CD8-positive, alpha-beta memory T cell (primary cell): ENCODE results near the gene KLF2. TPM values are rescaled to one million over a fixed set of nuclear protein-coding genes. Genes with fewer than 3 reads are reported as not detected.
"Not testable (repeated sequence)": the region's sequence is repeated elsewhere in the genome, so short reads cannot be mapped to it uniquely, and the experiment has no call there.

Source experiments
- CTCF ChIA-PET: fragments of 350-600 bp; sonication (Branson Sonifier 250); formaldehyde crosslinking; loops from one replicate; lab custom pipeline; 2021; ENCODE audit warnings: antibody characterized with exemption; lab: Charles Lee
- POLR2A ChIA-PET: fragments of 350-600 bp; sonication (Branson Sonifier 250); formaldehyde crosslinking; loops from one replicate; lab custom pipeline; 2021; ENCODE audit warnings: antibody characterized with exemption; lab: Charles Lee
- DNase-seq, 5 donors: peaks; one replicate each; pipeline versions ENCODE4 v3.0.0 to v3.0.0-alpha.2; 2020 to 2022; ENCODE audit warnings: mixed read lengths in 1 of 5
- H3K27ac ChIP-seq: one replicate; pipeline ENCODE4 v1.7.0; 2013; ENCODE audit warnings: low read depth, mild to moderate bottlenecking, low read length, moderate library complexity
- H3K27me3 ChIP-seq: 2 replicates; pipeline ENCODE4 v1.7.0; 2013; ENCODE audit warnings: low read length, mild to moderate bottlenecking; ENCODE audit not compliant: insufficient read depth, poor library complexity, severe bottlenecking
- H3K36me3 ChIP-seq: 2 replicates; pipeline ENCODE4 v1.7.0; 2013; ENCODE audit warnings: mild to moderate bottlenecking, low read length, moderate library complexity; ENCODE audit not compliant: insufficient read depth
- H3K4me1 ChIP-seq: 2 replicates; pipeline ENCODE4 v1.7.0; 2013; ENCODE audit warnings: mild to moderate bottlenecking, low read length, moderate library complexity; ENCODE audit not compliant: insufficient read depth
- H3K4me3 ChIP-seq: 2 replicates; pipeline ENCODE4 v1.7.0; 2013; ENCODE audit warnings: mild to moderate bottlenecking, low read length
- H3K9me3 ChIP-seq: 2 replicates; pipeline ENCODE4 v1.7.0; 2013; ENCODE audit warnings: mild to moderate bottlenecking, low read length
- H3K27ac Mint-ChIP-seq, 8 donors: one replicate each; pipeline ENCODE4 v1.8.0; 2020 to 2021; ENCODE audit warnings: mixed read lengths in 8 of 8, mild to moderate bottlenecking in 6 of 8, inconsistent platforms in 3 of 8, moderate library complexity in 3 of 8
- H3K27me3 Mint-ChIP-seq, 2 donors: one replicate each; pipeline ENCODE4 v1.8.0; 2020 to 2021; ENCODE audit warnings: mixed read lengths in 2 of 2, mild to moderate bottlenecking in 1 of 2, moderate library complexity in 1 of 2
- H3K36me3 Mint-ChIP-seq, 3 donors: one replicate each; pipeline ENCODE4 v1.8.0; 2020 to 2021; ENCODE audit warnings: mixed read lengths in 3 of 3, inconsistent platforms in 1 of 3, mild to moderate bottlenecking in 1 of 3
- H3K4me1 Mint-ChIP-seq, 3 donors: one replicate each; pipeline ENCODE4 v1.8.0; 2020 to 2021; ENCODE audit warnings: mixed read lengths in 3 of 3, inconsistent platforms in 1 of 3, mild to moderate bottlenecking in 1 of 3
- H3K4me3 Mint-ChIP-seq, 7 donors: one replicate each; pipeline ENCODE4 v1.8.0; 2020 to 2021; ENCODE audit warnings: mixed read lengths in 7 of 7, mild to moderate bottlenecking in 6 of 7, moderate library complexity in 4 of 7, inconsistent platforms in 2 of 7
- H3K9me3 Mint-ChIP-seq, 5 donors: one replicate each; pipeline ENCODE4 v1.8.0; 2020 to 2022; ENCODE audit warnings: mixed read lengths in 5 of 5, mild to moderate bottlenecking in 3 of 5, moderate library complexity in 2 of 5, inconsistent platforms in 1 of 5
- polyA plus RNA-seq: library from polyadenylated mRNA; unstranded; fragments of 300-500 nt; fragmentation: Illumina TruSeq; gene quantifications from one replicate; pipeline ENCODE4 v1.2.3, GENCODE V29; 2021
- total RNA-seq, 2 experiments: library from RNA; stranded (reverse); gene quantifications; one replicate each; pipeline ENCODE4 v1.2.3, GENCODE V29; 2021

Gene KLF2
- total and polyA plus RNA-seq, 3 experiments from 2014 or later, result 33.7 to 219 (median 37.5) TPM

DNA sequence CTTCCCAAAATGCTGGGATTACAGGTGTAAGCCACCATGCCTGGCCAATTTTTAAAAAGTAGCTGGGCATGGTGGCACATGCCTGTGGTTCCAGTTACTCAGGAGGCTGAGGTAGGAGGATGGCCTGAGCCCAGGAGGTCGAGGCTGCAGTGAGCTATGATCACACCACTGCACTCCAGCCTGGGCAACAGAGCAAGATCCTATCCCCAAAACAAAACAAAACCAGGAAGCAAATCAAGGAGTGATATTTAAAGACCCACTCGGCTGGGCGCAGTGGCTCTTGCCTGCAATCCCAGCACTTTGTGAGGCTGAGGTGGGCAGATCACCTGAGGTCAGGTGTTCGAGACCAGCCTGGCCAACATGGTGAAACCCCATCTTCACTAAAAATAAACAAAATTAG is 22.5 kb downstream of the KLF2 start:
- not testable (repeated sequence) for DNase-seq, H3K4me3 Mint-ChIP-seq, H3K27ac Mint-ChIP-seq, H3K9me3 ChIP-seq, H3K9me3 Mint-ChIP-seq, H3K27me3 Mint-ChIP-seq, H3K36me3 Mint-ChIP-seq, H3K27ac ChIP-seq, H3K4me3 ChIP-seq, H3K36me3 ChIP-seq, H3K27me3 ChIP-seq
- ChIA-PET POLR2A (interaction anchor here (0.6 to 2.5 kb wide), 3 partner anchors 8 to 771 kb away, joined by 3 to 8 read pairs (median 6); no protein-coding TSS in a partner anchor), CTCF (interaction anchor here (1.8 kb wide), 1 partner anchor 36 kb away, joined by 8 read pairs; no protein-coding TSS in a partner anchor)
- H3K4me1 ChIP-seq, result peaks cover 33% of the 10 kb centered on the region
- H3K4me1 Mint-ChIP-seq, result peaks cover 26 to 41% (median 39%) of the 10 kb centered on the region in 3 donors

- CTCF ChIA-PET, result interaction anchor here (1.8 kb wide), 1 partner anchor 35 kb away, joined by 8 read pairs; no protein-coding TSS in a partner anchor
- no peak for DNase-seq
Measured at GRCh38 chr19:16347706-16348105, 23.1 kb downstream of the KLF2 start.

GRCh38 chr19:16349551-16350152 is 25.0 kb downstream of the KLF2 start:
- DNase-seq, result no peak
- CTCF ChIA-PET, result no interaction called here
- H3K4me3 ChIP-seq, result no peak overlapping the region
- peaks cover 25% of the 10 kb centered on the region for H3K4me1 ChIP-seq
- no peak overlapping the region for H3K27ac ChIP-seq
- H3K4me1 Mint-ChIP-seq, result peaks cover 22 to 40% (median 35%) of the 10 kb centered on the region in 3 donors
- no peaks in the 10 kb centered on the region for H3K27me3 ChIP-seq
- no peaks in the 10 kb centered on the region for H3K27me3 Mint-ChIP-seq
- peak overlapping the region in 1 of 8 donors; percentile 47 for H3K27ac Mint-ChIP-seq
- H3K9me3 ChIP-seq, result no peaks in the 10 kb centered on the region
- H3K36me3 Mint-ChIP-seq, result peaks cover 0 to 6% (median 3%) of the 10 kb centered on the region in 3 donors
- no peaks in the 10 kb centered on the region for H3K36me3 ChIP-seq
- H3K4me3 Mint-ChIP-seq, result no peak overlapping the region
- POLR2A ChIA-PET, result interaction anchor here (0.6 to 0.7 kb wide), 2 partner anchors 15 to 37 kb away, joined by 4 to 6 read pairs; no protein-coding TSS in a partner anchor
- no peaks in the 10 kb centered on the region for H3K9me3 Mint-ChIP-seq

More at GRCh38 chr19:16347706-16348105, 23.1 kb downstream of the KLF2 start:
- H3K27ac ChIP-seq, result no peak overlapping the region
- H3K4me1 ChIP-seq, result peaks cover 27% of the 10 kb centered on the region
- H3K27me3 ChIP-seq, result no peaks in the 10 kb centered on the region
- Mint-ChIP-seq H3K36me3 (peaks cover 0 to 3% (median 0%) of the 10 kb centered on the region in 3 donors), H3K9me3 (no peaks in the 10 kb centered on the region), H3K27ac (no peak overlapping the region), H3K4me1 (peaks cover 23 to 37% (median 33%) of the 10 kb centered on the region in 3 donors), H3K27me3 (no peaks in the 10 kb centered on the region), H3K4me3 (no peak overlapping the region)
- H3K36me3 ChIP-seq, result no peaks in the 10 kb centered on the region
- no peak overlapping the region for H3K4me3 ChIP-seq
- POLR2A ChIA-PET, result interaction anchor here (1.2 to 2.5 kb wide), 2 partner anchors 9 to 18 kb away, joined by 3 to 6 read pairs; no protein-coding TSS in a partner anchor
- no peaks in the 10 kb centered on the region for H3K9me3 ChIP-seq

DNA sequence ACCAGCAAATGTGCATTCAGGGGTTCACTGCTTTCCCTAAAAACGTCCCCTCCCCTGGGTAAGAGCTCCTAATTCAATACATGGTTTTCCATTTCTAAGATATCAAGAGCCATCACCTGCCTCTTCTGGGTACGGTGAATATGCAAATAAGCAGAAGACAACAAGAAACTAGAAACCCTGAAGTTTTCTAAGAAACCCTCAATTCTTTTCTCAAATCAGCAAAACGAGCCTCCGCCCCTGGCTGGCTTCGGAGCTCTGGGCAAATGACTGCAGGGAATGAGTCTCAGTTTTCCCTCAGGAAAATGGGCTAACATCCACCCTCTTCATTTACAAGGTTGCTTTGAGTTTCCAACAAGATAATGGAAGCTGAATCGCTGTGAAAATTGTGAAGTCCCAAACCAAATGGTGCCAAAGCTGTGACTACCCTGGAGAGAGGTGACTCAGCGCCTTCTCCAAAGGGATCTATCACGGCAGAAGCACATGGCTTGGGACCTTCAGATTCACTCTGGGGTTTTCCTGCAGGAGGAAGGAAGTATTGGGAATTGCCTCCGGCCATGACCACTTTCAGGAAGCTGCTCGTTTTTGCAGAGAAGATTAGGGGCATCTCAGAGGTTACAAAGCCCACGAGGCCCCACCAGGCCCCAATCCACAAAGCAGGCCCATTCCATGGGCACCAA is 26.6 kb downstream of the KLF2 start:
- H3K27ac Mint-ChIP-seq, result peak overlapping the region in 2 of 8 donors; percentile 50 to 74
- H3K36me3 Mint-ChIP-seq, result peaks cover 0 to 6% (median 5%) of the 10 kb centered on the region in 3 donors
- CTCF ChIA-PET, result interaction anchor here (0.9 to 1.0 kb wide), 2 partner anchors 12 to 32 kb away, joined by 3 to 5 read pairs; no protein-coding TSS in a partner anchor
- H3K4me1 Mint-ChIP-seq, result peaks cover 34 to 48% (median 42%) of the 10 kb centered on the region in 3 donors
- H3K4me3 Mint-ChIP-seq, result no peak overlapping the region
- DNase-seq, result no peak
- no peaks in the 10 kb centered on the region for H3K27me3 ChIP-seq
- no peaks in the 10 kb centered on the region for H3K27me3 Mint-ChIP-seq
- peaks cover 39% of the 10 kb centered on the region for H3K4me1 ChIP-seq
- no peaks in the 10 kb centered on the region for H3K9me3 Mint-ChIP-seq
- H3K4me3 ChIP-seq, result no peak overlapping the region
- no peaks in the 10 kb centered on the region for H3K36me3 ChIP-seq
- POLR2A ChIA-PET, result interaction anchor here (0.8 to 1.1 kb wide), 2 partner anchors 13 to 21 kb away, joined by 7 to 8 read pairs; no protein-coding TSS in a partner anchor
- no peaks in the 10 kb centered on the region for H3K9me3 ChIP-seq
- H3K27ac ChIP-seq, result no peak overlapping the region

DNA sequence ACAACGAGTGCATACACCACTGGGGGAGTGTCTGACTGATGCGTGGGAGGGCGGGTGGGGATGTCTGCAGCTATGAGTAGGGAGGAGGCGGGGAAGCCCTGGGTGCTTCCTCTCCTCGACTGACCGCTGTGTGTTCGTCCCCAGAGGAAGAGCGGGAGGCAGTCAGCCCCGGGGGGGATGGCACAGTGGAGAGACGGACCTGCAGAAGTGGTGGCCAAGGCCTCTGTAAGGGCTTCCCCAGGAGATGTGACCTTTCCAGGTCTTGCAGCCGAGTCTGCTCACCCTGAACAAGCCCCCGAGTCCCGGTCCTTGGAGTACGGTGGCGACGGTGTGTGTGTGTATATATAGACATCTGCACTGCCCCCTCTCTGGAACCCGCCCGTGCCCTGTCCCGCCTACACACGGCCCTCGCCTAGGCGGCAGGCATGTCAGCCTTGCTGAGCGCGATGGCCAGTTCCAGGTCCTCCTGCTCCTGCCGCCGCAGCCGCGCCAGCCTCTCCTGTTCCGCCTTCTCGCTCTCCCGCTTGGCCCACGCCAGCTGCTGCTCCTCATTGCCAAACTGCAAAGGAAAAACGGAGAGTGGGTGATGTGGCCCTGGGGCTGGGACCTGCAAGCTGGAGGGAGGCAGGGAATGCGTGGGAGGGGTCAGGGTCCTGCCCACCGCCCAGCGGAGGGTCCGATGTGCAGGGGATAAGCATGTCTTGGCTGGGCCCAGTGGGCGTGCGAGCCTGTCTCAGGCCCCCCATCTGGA is 30.8 kb downstream of the KLF2 start:
- Mint-ChIP-seq H3K27ac (peak overlapping the region in 4 of 8 donors; percentile 19 to 69 (median 33)), H3K4me3 (peak overlapping the region in 5 of 7 donors; percentile 16 to 75 (median 50)), H3K27me3 (no peaks in the 10 kb centered on the region), H3K9me3 (no peaks in the 10 kb centered on the region), H3K4me1 (peaks cover 52 to 75% (median 65%) of the 10 kb centered on the region in 3 donors), H3K36me3 (peaks cover 0 to 12% (median 6%) of the 10 kb centered on the region in 3 donors)
- DNase-seq, result no peak
- Histone ChIP-seq H3K4me1 (peaks cover 75% of the 10 kb centered on the region), H3K4me3 (no peak overlapping the region), H3K27me3 (no peaks in the 10 kb centered on the region), H3K27ac (no peak overlapping the region), H3K36me3 (no peaks in the 10 kb centered on the region), H3K9me3 (no peaks in the 10 kb centered on the region)
- ChIA-PET CTCF (interaction anchor here (1.1 to 4.2 kb wide), 4 partner anchors 17 to 110 kb away, joined by 3 to 13 read pairs (median 4); no protein-coding TSS in a partner anchor), POLR2A (interaction anchor here (0.6 to 20.9 kb wide), 4 partner anchors 11 to 28 kb away, joined by 3 to 1176 read pairs (median 6); partner anchors contain the start of gene KLF2)

DNA sequence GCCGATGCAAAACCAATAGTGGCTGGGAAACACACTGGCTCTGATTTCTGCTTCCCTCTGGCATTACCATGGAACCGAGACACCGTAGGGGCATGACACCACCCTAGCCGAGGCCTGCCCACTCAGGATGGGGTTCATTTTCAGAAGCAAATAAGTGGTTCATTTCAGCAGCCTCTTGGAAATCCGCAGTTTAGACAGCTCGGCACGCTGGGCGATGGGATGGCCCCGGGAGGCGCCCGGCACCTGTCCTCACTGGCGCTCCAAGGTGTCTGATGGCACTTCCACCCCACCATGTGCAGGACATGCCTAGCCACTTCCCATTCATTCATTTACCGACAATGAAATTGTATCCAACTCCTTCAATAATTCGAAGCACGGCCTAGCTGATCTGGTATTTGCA is 33.8 kb downstream of the KLF2 start:
- no peaks in the 10 kb centered on the region for H3K9me3 ChIP-seq
- no peak overlapping the region for H3K27ac ChIP-seq
- Mint-ChIP-seq H3K4me3 (no peak overlapping the region), H3K36me3 (peaks cover 0 to 13% (median 7%) of the 10 kb centered on the region in 3 donors), H3K4me1 (peaks cover 64 to 83% (median 74%) of the 10 kb centered on the region in 3 donors), H3K9me3 (no peaks in the 10 kb centered on the region), H3K27ac (peak overlapping the region in 4 of 8 donors; percentile 6 to 63 (median 47)), H3K27me3 (no peaks in the 10 kb centered on the region)
- POLR2A ChIA-PET, result interaction anchor here (1.0 to 20.9 kb wide), 2 partner anchors 13 to 31 kb away, joined by 3 to 1176 read pairs; partner anchors contain the start of gene KLF2
- peaks cover 91% of the 10 kb centered on the region for H3K4me1 ChIP-seq
- CTCF ChIA-PET, result interaction anchor here (4.2 kb wide), 1 partner anchor 20 kb away, joined by 13 read pairs; no protein-coding TSS in a partner anchor
- no peak for DNase-seq
- H3K27me3 ChIP-seq, result no peaks in the 10 kb centered on the region
- H3K4me3 ChIP-seq, result no peak overlapping the region
- no peaks in the 10 kb centered on the region for H3K36me3 ChIP-seq

DNA sequence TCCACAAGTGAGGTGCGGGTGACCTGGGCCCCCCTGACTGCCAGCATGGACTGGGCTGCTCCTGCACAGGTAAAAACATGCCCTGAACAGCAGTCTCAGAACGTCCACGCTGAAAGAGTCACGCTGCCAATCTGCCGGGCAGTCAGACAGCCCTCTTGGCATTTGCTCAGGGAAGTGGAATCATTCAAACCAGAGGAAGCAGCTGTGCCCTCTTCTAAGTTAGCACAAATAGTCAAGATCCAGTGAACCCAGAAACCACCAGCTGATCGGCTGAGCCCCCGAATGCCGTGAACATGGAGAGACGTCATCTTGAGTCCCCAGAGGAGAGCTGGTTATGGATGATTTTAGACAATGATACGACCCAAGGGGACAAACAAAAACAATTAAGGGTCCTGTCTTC is 34.4 kb downstream of the KLF2 start:
- Mint-ChIP-seq H3K4me1 (peaks cover 70 to 85% (median 73%) of the 10 kb centered on the region in 3 donors), H3K27ac (peak overlapping the region; percentile 10 to 79 (median 61)), H3K9me3 (no peaks in the 10 kb centered on the region), H3K4me3 (no peak overlapping the region), H3K27me3 (no peaks in the 10 kb centered on the region), H3K36me3 (peaks cover 0 to 13% (median 7%) of the 10 kb centered on the region in 3 donors)
- no peak for DNase-seq
- Histone ChIP-seq H3K27me3 (no peaks in the 10 kb centered on the region), H3K27ac (no peak overlapping the region), H3K4me3 (no peak overlapping the region), H3K4me1 (peaks cover 97% of the 10 kb centered on the region), H3K36me3 (no peaks in the 10 kb centered on the region), H3K9me3 (no peaks in the 10 kb centered on the region)
- ChIA-PET POLR2A (interaction anchor here (20.9 kb wide), 1 partner anchor 31 kb away, joined by 1176 read pairs; the partner anchor contains the start of gene KLF2), CTCF (interaction anchor here (3.3 to 4.2 kb wide), 2 partner anchors 20 to 24 kb away, joined by 11 to 13 read pairs; no protein-coding TSS in a partner anchor)
